HCT116 (cell line): ENCODE data around the gene ATP13A4. TPM values are rescaled to one million over a fixed set of nuclear protein-coding genes. Genes with fewer than 3 reads are reported as not detected.
A peak's percentile ranks its signal among the peaks of the same experiment; 100 is the strongest.

ENCODE experiments used
- ATAC-seq: fragments of 200-7000 bp; cut with Tn5 transposase; 2 replicates; pipeline ENCODE4 v1.9.1; 2020; ENCODE audit warnings: mild to moderate bottlenecking, moderate library complexity
- BruUV-seq: library from RNA; stranded (reverse); fragments of 400-500 nt; replicated peaks from 2 replicates; lab custom pipeline; 2021; lab: Mats Ljungman, UMichigan
- CTCF ChIA-PET: fragments of 300-600 bp; sonication (Branson Sonifier 250); formaldehyde crosslinking; loops from one replicate; lab custom pipeline; 2021; ENCODE audit warnings: antibody characterized with exemption; lab: Charles Lee
- POLR2A ChIA-PET: fragments of 300-600, 350-600 bp; sonication (Branson Sonifier 250); formaldehyde crosslinking; loops from one replicate; lab custom pipeline; 2021; ENCODE audit warnings: antibody characterized with exemption; lab: Charles Lee
- RAD21 ChIA-PET, 2 experiments: fragments of 300-600 bp; sonication (Branson Sonifier 250); formaldehyde crosslinking; loops; one replicate each; lab custom pipeline; 2023; ENCODE audit warnings: low total read pairs in 2 of 2; ENCODE audit not compliant: uncharacterized antibody in 2 of 2, unreplicated experiment in 2 of 2, low non-redundant PET in 1 of 2; lab: Charles Lee
- DNase-seq: peaks from one replicate; pipeline ENCODE4 v3.0.0-alpha.2; 2010; ENCODE audit warnings: low read depth, low spot score
- H2AFZ ChIP-seq: fragments of 200-600 bp; shearing (Covaris generic), sonication (generic); 2 replicates; pipeline ENCODE4 v1.6.1; 2017; ENCODE audit warnings: low read depth, mixed run types, mixed read lengths, antibody characterized with exemption, low read length; ENCODE audit not compliant: poor library complexity, severe bottlenecking
- H3K27ac ChIP-seq: 2 replicates; pipeline ENCODE4 v1.5.1; 2012; ENCODE audit warnings: low read depth, low read length
- H3K27me3 ChIP-seq: fragments of 200-600 bp; sonication (generic); 2 replicates; pipeline ENCODE4 v1.6.1; 2016; ENCODE audit warnings: mixed run types, low read length, mixed read lengths; ENCODE audit not compliant: insufficient read depth
- H3K36me3 ChIP-seq, 2 experiments: fragments of 200-500 bp in 1 of 2; fragments of 200-600 bp in 1 of 2; sonication (Bioruptor generic) in 1 of 2; sonication (generic) in 1 of 2; 2 replicates each; pipeline versions ENCODE4 v1.5.1 to v1.6.1; 2014 to 2016; ENCODE audit warnings: low read length in 2 of 2, inconsistent platforms in 1 of 2, mixed read lengths in 1 of 2, mixed run types in 1 of 2; ENCODE audit not compliant: insufficient read depth in 2 of 2, control insufficient read depth in 1 of 2
- H3K4me1 ChIP-seq, 2 experiments: fragments of 200-600 bp in 1 of 2; sonication (generic) in 1 of 2; 2 replicates each; pipeline versions ENCODE4 v1.5.1 to v1.6.1; 2012 to 2017; ENCODE audit warnings: low read length in 2 of 2, inconsistent platforms in 1 of 2, mild to moderate bottlenecking in 1 of 2, mixed read lengths in 1 of 2, mixed run types in 1 of 2, moderate library complexity in 1 of 2; ENCODE audit not compliant: insufficient read depth in 2 of 2, control insufficient read depth in 1 of 2
- H3K4me2 ChIP-seq: fragments of 200-600 bp; sonication (generic); 2 replicates; pipeline ENCODE4 v1.6.1; 2017; ENCODE audit warnings: mixed run types, low read length, mixed read lengths
- H3K4me3 ChIP-seq, 2 experiments: fragments of 200-600 bp in 1 of 2; sonication (generic) in 1 of 2; replicated peaks in 1 of 2; 2 replicates each; pipeline ENCODE4 v1.5.1; 2011 to 2016; ENCODE audit warnings: low read length in 2 of 2, control low read depth in 1 of 2, low read depth in 1 of 2, mild to moderate bottlenecking in 1 of 2, mixed read lengths in 1 of 2, mixed run types in 1 of 2
- H3K79me2 ChIP-seq: fragments of 200-600 bp; sonication (generic); 2 replicates; pipeline ENCODE4 v1.6.1; 2017; ENCODE audit warnings: mild to moderate bottlenecking, mixed run types, low read length, moderate library complexity, mixed read lengths; ENCODE audit not compliant: insufficient read depth
- H3K9ac ChIP-seq: fragments of 200-600 bp; sonication (generic); 2 replicates; pipeline ENCODE4 v1.6.1; 2016; ENCODE audit warnings: low read length, mixed read lengths
- H3K9me2 ChIP-seq: fragments of 200-600 bp; sonication (generic), shearing (Covaris generic); 2 replicates; pipeline ENCODE4 v1.6.1; 2017; ENCODE audit warnings: mixed run types, mild to moderate bottlenecking, moderate library complexity; ENCODE audit not compliant: insufficient read depth
- H3K9me3 ChIP-seq, 2 experiments: fragments of 200-500 bp in 1 of 2; fragments of 200-600 bp in 1 of 2; sonication (Bioruptor generic) in 1 of 2; sonication (generic) in 1 of 2; 2 replicates each; pipeline ENCODE4 v1.6.1; 2014 to 2017; ENCODE audit warnings: low read length in 2 of 2, mixed read lengths in 2 of 2, inconsistent platforms in 1 of 2, low read depth in 1 of 2, mild to moderate bottlenecking in 1 of 2, mixed run types in 1 of 2, moderate library complexity in 1 of 2; ENCODE audit not compliant: control insufficient read depth in 1 of 2, insufficient read depth in 1 of 2
- H4K20me1 ChIP-seq: fragments of 200-600 bp; sonication (generic), shearing (Covaris generic); 2 replicates; pipeline ENCODE4 v1.6.1; 2017; ENCODE audit warnings: mixed run types, mild to moderate bottlenecking, moderate library complexity; ENCODE audit not compliant: insufficient read depth
- CEBPB ChIP-seq: IDR thresholded peaks from 2 replicates; pipeline ENCODE4 v1.6.1; 2012; ENCODE audit warnings: low read depth
- RAD21 ChIP-seq: IDR thresholded peaks from 2 replicates; pipeline ENCODE4 v1.6.1; 2012; ENCODE audit warnings: low read depth, mild to moderate bottlenecking
- SP1 ChIP-seq: IDR thresholded peaks from 2 replicates; pipeline ENCODE4 v1.6.1; 2012; ENCODE audit warnings: low read depth
- intact Hi-C: fragments of 100-400 bp; cut with micrococcal nuclease; formaldehyde crosslinking; loops from 2 replicates; pipeline ENCODE4 v1.10.0; 2022
- total RNA-seq: library from RNA; stranded (reverse); gene quantifications from one replicate; pipeline ENCODE4 v1.2.1, GENCODE V29; 2021; ENCODE audit not compliant: unreplicated experiment
- TF ChIP-seq, protein P1 (sequence below), 3 experiments: fragments of 200-600 bp in 1 of 3; sonication (generic) in 1 of 3; IDR thresholded peaks in 2 of 3; conservative IDR thresholded peaks in 1 of 3; 2 replicates each; pipeline ENCODE4 v1.5.1; 2012 to 2017; ENCODE audit warnings: low read depth in 2 of 3, low read length in 2 of 3, antibody characterized with exemption in 1 of 3, borderline replicate concordance in 1 of 3, control low read depth in 1 of 3, mild to moderate bottlenecking in 1 of 3, mixed read lengths in 1 of 3, mixed run types in 1 of 3, moderate library complexity in 1 of 3; ENCODE audit not compliant: insufficient read depth in 1 of 3

The ATP13A4 gene
- total RNA-seq, 1 experiment from 2014 or later: 0.15 TPM

- RAD21 ChIA-PET: interaction anchor here in 1 of 2 experiments (0.6 to 0.8 kb wide), 2 partner anchors 397 to 759 kb away, joined by 3 to 4 read pairs; no protein-coding TSS in a partner anchor
- peaks cover 0 to 2% of the 10 kb centered on the region in 2 experiments; a peak in 1 of 4 replicates for H3K4me1 ChIP-seq
- no peaks in the 10 kb centered on the region for H4K20me1 ChIP-seq
- CTCF ChIA-PET: interaction anchor here (0.7 to 2.0 kb wide), 9 partner anchors 8 to 1005 kb away, joined by 3 to 18 read pairs (median 5); no protein-coding TSS in a partner anchor
- H3K27me3 ChIP-seq: peaks cover 18% of the 10 kb centered on the region; the same call in 1 of the 2 replicates
- DNase-seq (peak; percentile 65), ATAC-seq (peak; percentile 96)
- H3K27ac ChIP-seq: no peak overlapping the region
- no peaks in the 10 kb centered on the region for H3K79me2 ChIP-seq
- H3K9ac ChIP-seq: no peak overlapping the region
- no TSS peak for BruUV-seq
- H3K36me3 ChIP-seq: no peaks in the 10 kb centered on the region
- H2AFZ ChIP-seq: peak overlapping the region; percentile 91
- POLR2A ChIA-PET: no interaction called here
- intact Hi-C loops: loop anchor here (1.0 to 5.0 kb wide), 6 partner anchors 111 to 1105 kb away; no protein-coding TSS in a partner anchor
- H3K9me3 ChIP-seq: no peaks in the 10 kb centered on the region
- H3K4me3 ChIP-seq: no peak overlapping the region
- no peaks in the 10 kb centered on the region for H3K9me2 ChIP-seq
- H3K4me2 ChIP-seq: peak overlapping the region; percentile 6; the same call in 1 of the 2 replicates
- TF ChIP-seq, protein P1, sequence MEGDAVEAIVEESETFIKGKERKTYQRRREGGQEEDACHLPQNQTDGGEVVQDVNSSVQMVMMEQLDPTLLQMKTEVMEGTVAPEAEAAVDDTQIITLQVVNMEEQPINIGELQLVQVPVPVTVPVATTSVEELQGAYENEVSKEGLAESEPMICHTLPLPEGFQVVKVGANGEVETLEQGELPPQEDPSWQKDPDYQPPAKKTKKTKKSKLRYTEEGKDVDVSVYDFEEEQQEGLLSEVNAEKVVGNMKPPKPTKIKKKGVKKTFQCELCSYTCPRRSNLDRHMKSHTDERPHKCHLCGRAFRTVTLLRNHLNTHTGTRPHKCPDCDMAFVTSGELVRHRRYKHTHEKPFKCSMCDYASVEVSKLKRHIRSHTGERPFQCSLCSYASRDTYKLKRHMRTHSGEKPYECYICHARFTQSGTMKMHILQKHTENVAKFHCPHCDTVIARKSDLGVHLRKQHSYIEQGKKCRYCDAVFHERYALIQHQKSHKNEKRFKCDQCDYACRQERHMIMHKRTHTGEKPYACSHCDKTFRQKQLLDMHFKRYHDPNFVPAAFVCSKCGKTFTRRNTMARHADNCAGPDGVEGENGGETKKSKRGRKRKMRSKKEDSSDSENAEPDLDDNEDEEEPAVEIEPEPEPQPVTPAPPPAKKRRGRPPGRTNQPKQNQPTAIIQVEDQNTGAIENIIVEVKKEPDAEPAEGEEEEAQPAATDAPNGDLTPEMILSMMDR (IDR thresholded peaks at IDR 0.05 in 2 of 3, conservative IDR thresholded peaks at IDR 0.05 in 1 of 3; ENCODE audit: borderline replicate concordance in 1 of 3, insufficient read depth in 1 of 3, low read depth in 2 of 3, low read length in 2 of 3): peak; percentile 73 to 92 (median 82); a peak in 5 of 6 replicates
- TF ChIP-seq SP1: no peak
- peak; percentile 91 for TF ChIP-seq RAD21
Observed at GRCh38 chr3:193572426-193572908, 17.8 kb upstream of the ATP13A4 start.

DNA sequence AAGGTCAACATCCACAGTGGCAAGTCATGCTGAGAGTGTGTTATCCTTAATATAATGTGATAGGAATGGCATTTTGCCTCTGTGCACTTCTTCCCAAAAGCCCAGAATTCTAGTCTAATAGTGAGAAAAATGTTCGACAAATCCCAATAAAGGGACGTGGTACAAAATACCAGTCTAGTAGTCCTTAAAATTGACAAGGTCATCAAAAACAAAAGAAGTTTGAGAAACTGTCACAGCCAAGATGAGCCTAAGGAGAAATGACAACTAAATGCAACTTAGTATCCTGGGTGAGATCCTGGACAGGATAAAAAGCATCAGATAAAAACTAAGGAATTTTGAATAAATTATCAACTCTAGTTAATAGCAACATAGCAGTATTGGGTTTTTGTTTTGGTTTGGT is 14.4 kb upstream of the ATP13A4 start:
- DNase-seq: no peak
- no peaks in the 10 kb centered on the region for H3K79me2 ChIP-seq
- H3K9me3 ChIP-seq: no peaks in the 10 kb centered on the region
- peaks cover 0 to 2% of the 10 kb centered on the region in 2 experiments; a peak in 1 of 4 replicates for H3K4me1 ChIP-seq
- intact Hi-C loops: no loop called here
- no peak overlapping the region for H3K27ac ChIP-seq
- no TSS peak for BruUV-seq
- ATAC-seq: no peak
- H3K36me3 ChIP-seq: no peaks in the 10 kb centered on the region
- ChIA-PET CTCF (interaction anchor here (1.9 kb wide), 1 partner anchor 756 kb away, joined by 6 read pairs; no protein-coding TSS in a partner anchor), RAD21 (no interaction called here), POLR2A (no interaction called here)
- no peak overlapping the region for H3K4me2 ChIP-seq
- H3K4me3 ChIP-seq: no peak overlapping the region
- H3K9ac ChIP-seq: no peak overlapping the region
- H4K20me1 ChIP-seq: no peaks in the 10 kb centered on the region
- TF ChIP-seq CEBPB: no peak
- no peak overlapping the region for H2AFZ ChIP-seq
- H3K9me2 ChIP-seq: no peaks in the 10 kb centered on the region
- H3K27me3 ChIP-seq: peaks cover 19% of the 10 kb centered on the region; the same call in 1 of the 2 replicates
